GM18867 (cell line): ENCODE measurements around the gene FUT9.
"Not testable (repeated sequence)": the region's sequence is repeated elsewhere in the genome, so short reads cannot be mapped to it uniquely, and the experiment has no call there.

Source experiments
- ATAC-seq: cut with Tn5 transposase; IDR thresholded peaks from one replicate; pipeline ENCODE4 v1.9.1; 2021; ENCODE audit warnings: mild to moderate bottlenecking, moderate library complexity; ENCODE audit not compliant: unreplicated experiment

The FUT9 gene

DNA sequence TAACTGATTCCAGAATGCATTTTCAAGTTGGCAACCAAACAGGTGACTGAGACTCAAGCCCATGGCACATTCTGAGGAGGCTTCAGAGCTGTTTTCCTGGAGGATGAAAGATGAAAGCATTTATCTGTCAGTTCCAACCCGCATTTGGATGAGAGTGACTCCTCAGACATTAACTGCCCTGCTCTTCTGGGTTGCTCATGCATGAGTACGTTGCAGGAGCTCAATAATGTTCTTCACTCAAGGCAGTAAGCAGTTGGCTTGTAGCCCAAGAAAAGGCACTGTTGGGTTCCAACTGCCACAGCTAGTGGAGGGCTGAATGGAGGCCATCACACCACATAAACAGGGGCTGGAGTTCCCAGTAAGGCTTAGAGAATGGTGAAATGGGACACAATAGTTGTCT, 155.3 kb downstream of the FUT9 start:
- ATAC-seq, result no peak

DNA sequence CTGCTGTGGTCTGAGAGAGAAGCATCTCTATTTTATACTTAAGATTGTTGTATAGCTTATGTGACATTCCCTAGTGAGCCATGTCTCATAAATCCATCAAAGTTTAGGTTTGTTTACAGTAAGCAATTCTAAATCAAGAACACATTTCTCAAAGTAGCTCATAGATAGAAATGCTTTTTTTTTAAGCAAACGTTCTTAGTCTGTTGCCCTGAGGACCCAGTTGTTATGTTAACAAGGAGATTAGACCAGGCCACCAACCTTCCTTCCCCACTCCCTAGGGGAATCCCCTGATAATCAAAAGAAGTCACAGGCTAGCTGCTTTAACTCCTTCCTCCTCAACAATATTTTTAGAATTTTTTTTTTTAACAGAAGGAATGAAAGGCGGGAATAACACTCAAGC, 169.0 kb downstream of the FUT9 start:
- no peak for ATAC-seq

DNA sequence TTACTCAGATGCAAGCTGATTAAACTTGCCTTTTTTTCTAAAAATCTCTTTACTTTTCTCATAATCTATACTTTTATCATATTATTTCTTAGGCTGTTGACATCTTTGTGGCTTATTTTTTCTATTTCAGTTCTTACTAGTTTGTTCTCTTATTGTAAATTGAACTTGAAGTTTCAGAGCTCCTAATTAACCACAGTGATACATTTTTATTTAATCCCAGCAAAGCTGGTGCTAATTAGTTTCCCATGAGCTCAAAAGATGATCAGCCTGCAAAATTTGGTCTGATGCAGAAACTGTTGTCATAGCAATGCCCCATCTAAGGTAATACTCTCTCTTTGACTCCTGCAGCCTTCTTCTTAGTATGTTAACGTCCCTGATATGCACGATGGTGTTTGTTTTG, 170.3 kb downstream of the FUT9 start:
- no peak for ATAC-seq

DNA sequence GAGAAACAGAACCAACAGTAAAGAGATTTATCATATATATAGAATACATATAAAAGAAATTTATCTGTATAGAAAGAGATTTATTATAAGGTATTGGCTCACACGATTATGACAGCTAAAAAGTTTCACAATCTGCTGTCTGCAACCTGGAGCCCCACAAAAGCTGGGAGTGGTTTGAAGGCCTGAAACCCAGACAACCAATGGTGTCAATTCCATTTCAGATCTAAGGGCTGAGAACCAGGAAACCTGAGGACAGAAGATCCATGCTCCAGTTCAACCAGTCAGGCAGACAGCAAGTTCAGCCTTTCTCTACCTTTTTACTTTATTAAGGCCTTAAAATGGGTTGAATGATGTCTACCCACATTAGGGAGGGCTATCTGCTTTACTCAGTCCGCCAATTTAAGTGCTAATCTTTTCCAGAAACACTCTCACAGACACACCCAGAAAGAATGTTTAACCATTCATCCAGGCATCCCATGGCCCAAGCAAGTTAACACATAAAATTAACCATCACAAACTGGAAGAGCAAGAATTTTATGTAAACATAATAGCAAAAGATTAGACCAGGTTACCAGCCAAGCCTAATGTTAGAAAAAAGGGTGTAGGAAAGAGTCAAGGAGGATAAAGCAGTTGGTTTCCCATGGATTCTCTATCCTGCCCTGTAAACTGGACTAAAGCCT, 170.9 kb downstream of the FUT9 start:
- ATAC-seq, result no peak

DNA sequence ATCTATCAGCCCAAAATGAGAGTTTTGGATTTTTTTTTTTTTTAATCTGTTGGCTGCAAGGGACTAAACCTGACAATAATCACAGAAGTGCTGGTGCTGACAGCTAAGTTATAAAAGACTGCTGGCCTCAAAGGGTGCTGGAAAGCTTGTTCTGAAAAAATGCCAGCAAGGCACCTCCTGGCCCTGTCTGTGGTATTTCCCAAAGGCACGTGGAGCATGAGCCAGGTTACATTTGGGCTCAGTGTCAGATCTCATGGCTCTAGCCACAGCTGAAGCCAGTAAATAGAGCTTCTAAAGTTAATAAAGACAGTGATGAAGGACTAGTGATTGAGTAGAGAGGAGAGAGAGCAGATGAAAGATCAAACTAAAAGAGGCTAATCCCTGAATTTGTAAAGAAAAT, 178.9 kb downstream of the FUT9 start:
- no peak for ATAC-seq

DNA sequence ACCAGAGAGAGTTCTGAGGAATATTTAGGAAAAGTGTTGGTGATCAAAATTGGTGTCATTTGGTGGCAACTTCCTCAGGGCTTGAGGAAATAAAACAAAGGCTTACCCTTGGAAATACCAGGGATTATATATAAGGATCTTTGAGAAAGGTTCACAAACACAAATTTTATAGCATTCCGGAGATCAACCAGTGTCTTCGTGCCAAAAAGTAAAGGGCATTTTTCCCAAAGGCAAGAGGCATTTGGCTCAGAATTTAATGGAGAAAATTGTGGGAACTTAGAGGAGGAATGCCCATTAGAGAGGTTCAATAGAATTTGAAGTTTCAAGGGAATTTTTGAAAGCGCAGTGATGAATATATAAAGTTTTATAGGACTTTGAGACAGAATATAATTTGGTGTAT, 179.5 kb downstream of the FUT9 start:
- no peak for ATAC-seq

DNA sequence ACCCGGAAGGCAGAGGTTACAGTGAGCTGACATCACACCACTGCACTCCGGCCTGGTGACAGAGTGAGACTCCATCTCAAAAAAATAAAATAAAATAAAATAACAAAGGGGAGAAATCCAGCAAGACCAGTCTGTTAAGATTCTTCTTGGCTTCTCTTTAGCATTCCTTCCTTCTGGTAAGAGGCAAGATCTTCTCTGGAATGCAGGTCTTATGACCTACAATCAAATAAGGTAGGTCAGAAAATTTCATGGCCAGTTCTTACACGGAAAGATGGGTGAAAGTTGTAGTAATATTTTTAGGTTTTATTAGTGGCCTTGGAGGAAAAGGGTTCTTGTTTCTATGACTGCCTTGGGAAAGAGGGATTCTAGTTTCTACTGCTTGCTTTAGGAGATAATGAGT, 180.9 kb downstream of the FUT9 start:
- ATAC-seq, result no peak

DNA sequence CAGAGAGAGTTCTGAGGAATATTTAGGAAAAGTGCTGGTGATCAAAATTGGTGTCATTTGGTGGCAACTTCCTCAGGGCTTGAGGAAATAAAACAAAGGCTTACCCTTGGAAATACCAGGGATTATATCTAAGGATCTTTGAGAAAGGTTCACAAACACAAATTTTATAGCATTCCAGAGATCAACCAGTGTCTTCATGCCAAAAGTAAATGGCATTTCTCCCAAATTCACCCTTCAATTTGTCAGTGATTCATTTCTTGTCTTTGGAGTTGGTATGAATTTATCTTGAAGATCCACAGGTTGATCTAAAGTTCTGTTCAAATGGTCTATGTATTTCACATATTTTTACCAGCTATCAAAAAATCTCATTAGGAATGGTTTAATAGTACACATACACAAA, 181.5 kb downstream of the FUT9 start:
- ATAC-seq, result no peak

DNA sequence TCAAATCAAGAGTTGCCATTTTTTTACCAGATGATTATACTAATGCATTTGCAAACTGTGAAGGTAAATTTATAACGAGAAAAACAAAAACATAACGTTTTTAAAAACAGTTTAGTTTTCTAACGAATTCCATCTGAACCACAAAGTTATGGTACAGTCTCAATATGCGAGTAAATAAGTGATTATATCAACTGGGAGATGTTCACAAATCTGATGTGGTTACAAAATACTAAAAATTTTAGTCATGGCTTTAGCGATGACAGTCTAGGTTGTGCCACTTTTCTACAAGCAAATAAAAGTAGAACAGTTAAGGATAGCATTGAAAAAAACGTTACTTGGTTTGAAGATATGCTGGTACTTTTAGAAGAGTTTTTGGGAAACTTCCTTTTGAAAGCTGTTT, 186.8 kb downstream of the FUT9 start:
- ATAC-seq, result no peak

DNA sequence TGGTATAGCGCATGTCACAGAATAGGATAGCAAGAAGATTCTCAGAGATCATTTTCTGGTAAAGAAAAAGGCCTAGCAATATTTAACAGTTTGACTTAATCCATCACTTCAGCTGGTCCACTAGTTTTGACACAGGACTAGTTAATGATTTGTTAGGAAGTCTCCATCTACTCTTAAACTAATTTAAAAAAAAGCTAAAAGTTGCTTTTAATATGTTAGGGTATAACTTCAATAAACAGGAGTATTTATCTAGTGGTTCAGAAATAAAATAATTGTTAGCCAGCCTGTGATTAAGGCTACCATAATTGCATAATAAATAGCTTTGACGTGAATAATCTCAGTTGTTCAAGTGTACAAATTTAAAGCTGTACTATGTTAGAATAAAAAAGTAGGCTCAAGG, 195.6 kb downstream of the FUT9 start:
- ATAC-seq, result no peak

DNA sequence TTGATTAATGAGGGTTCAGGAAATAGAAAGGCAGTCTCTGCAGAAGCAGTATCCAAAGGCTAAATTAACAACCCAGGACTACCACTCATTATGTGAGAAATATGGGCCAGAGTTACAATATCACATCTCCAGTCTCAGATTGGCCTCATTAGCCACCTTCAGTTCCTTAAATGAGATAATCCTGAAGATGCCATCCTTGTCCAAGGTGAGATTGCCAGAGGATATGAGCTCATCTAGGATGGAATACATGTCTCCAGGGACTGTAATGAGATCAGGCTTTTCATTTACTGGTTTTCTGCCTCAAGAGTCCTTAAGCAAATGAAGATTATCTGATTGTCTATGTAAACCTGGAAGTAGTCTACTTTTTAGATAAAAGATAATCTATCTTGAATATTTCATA, 196.3 kb downstream of the FUT9 start:
- ATAC-seq, result no peak

DNA sequence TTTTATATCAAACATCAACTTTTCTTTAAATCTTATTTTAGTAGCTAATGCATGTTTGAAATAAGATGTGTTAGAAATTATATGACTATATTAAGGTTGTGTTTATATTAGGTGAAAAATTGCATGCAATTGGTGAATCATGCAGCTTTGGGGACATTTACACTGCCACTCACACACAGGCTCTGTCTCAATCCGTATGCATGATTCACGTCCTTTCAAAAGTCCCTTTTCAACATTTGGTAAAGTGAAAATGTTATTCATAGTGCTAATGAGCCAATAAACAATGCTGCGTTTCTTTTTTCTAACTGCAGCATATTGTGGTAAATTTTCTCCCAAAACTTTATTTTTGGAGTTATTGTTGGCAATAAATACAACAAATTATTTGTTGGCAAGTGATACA, 198.0 kb downstream of the FUT9 start:
- no peak for ATAC-seq

DNA sequence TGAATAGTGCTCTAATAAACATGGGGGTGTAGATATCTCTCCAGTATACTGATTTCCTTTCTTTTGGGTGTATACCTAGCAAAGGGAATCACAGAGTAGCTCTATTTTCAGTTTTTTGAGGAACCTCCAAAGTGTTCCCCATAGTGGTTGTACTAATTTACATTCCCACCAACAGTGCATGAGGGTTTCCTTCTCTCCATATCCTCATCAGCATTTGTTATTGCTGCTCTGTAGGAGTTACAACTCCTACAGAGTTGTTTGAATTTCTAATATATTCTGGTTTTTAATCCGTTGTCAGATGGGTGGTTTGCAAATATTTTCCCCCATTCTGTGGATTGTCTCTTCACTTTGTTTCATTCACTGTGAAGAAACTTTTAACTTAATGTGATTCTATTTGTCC, 207.9 kb downstream of the FUT9 start:
- ATAC-seq, result no peak

DNA sequence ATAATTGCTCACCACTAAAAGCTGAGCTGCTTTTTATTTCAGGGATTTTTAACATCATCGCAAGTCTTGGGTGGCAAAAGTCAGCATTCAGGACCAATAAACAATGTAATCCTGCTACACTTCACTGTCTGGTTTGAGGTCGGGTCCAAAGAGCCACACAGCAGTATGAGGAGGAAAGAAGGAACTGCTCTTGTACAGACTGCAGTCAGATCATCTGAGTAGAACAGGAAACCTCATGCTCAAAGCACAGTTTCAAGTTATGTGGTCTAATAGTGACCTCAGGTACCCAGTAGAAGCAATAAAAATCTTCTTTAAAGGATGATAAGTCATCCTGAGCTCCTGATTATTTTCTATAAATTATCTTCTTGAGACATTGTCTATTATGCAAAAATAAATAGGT, 211.4 kb downstream of the FUT9 start:
- no peak for ATAC-seq

DNA sequence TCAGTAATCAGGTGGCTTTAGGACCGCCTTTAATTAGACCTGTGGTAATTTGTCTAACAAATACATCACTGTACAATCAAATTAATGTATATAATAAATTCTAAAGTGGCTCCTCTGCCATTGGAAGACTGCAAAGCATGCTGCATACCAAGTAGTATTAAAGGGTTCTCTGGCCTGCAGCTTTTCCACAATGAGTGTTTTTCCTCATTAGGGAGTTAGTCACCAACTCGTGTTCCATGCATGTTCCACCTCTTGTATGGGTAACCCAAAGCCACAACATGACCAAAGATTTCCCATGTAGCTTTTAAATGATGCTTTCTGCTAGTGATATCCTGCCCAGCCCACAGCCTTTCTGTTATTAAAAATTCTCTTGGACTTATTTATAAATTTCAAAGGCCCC, 218.7 kb downstream of the FUT9 start:
- ATAC-seq, result no peak

DNA sequence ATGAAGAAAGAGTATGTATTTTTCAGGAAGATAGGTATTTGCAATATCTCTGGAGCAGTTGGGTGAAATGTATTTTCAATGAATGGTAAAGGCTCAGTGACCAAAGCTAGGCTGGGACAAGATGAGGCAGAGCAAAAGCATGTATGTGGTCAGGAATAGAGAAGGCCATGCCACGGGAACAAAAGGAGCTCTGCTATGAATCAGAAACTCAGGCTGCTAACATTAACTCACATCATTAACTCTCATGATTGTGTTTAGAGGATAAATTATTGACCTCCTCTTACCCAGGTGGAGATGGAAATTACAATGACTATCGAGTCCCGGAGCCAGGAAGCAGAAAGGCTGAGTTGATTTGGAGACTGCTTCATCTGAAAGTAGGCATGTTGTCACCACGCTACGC, 220.2 kb downstream of the FUT9 start:
- ATAC-seq, result no peak

DNA sequence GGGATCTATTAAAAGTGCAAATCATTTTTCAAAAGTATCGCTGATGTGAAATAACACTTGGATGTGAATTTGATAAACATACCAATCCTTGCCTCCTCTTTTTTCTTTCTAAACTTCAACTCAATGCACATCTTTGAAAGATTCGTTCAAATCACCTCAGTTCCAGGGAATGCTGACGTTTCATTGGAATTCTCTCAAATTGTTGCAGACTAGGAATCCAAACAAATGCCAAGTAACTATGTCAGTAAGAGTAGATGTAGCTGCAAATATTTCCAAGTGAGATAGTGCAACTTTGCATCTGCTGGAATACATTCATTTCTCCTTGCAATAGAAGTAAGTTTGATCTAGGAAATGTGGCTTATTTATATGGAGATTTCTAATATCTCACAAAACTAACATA, 220.7 kb downstream of the FUT9 start:
- ATAC-seq, result no peak

DNA sequence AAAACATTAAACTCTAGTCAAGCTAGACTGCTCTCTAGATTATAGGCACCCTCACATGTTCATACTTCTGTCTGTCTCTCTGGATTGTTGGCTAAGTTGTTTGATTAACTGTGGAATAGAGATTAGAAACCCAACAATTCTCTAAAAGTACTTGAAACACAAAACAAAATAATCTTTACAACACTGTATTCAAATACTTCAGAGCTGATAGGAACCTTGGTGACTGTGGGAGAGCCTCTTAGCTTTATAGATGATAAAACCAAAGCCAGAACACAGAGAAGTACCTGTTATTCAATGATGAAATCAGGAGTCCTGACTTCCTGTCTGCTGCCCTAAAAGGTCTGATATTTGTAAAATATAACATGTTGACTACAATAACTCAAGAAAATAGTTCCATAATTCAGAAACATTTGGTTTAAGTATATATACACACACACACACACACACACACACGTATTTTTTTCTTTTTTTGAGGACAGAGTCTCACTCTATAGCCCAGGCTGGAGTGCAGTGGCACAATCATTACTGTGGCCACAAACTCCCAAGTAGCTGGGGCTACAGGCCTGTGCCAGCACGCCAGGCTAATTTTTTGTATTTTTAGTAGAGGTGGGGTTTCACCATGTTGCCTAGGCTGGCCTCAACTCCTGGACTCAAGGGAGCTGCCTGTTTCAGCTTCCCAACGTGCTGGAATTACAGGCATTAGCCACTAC, 222.0 kb downstream of the FUT9 start:
- ATAC-seq, result no peak

DNA sequence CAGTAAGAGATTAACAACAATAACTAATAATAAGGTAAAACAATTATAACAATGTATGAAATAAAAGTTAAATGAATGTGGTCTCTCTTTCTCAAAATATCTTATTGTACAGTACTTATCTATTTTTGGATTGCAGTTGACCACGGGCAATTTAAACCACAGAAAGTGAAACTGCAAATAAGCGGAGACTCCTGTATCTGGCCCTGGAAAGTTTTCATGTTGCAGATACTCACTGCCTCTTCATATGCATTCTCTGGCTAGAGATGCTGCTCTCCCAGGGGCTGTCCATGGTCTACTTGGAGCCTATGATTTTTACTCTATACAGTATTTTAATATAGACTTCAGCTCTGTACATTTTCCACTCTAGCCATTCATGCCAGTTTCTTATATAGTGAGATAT, 230.8 kb downstream of the FUT9 start:
- ATAC-seq, result peak; percentile 69

DNA sequence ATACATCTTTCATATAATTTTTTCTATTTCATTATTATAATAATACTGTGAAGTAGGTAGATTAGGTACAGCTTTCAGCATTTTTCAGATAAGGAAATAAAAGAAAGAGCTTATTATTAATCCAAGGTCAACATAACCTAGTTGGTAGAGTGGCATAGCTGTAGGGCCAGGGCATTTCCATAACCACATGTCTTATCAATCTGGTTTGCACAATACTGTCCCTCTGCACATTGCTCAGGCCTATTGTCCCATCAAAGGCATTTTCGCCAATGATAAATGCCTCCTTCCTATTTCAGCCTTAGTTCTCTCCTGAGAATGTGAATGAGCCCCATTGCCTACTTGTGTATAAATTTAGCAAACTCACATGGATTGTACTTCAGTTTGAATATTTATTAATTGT, 234.0 kb downstream of the FUT9 start:
- ATAC-seq, result no peak

DNA sequence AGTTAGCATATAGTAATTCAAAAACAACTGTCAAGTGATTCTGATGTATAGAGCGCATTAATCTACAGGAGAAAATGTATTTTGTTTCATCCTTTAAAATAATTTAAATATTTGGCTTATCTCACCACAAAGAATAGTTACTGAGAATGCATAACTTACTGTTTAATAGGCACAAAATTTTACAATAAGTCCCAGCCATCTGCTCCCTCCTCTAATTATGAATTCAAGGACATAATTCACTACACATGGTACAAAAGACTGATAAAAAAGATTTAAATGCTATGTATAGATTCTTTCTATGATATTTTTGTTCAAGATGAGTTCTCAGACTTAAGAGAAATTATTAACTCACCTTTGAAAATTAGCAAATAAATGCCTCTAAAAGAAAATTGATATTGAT, 242.0 kb downstream of the FUT9 start:
- ATAC-seq, result no peak

DNA sequence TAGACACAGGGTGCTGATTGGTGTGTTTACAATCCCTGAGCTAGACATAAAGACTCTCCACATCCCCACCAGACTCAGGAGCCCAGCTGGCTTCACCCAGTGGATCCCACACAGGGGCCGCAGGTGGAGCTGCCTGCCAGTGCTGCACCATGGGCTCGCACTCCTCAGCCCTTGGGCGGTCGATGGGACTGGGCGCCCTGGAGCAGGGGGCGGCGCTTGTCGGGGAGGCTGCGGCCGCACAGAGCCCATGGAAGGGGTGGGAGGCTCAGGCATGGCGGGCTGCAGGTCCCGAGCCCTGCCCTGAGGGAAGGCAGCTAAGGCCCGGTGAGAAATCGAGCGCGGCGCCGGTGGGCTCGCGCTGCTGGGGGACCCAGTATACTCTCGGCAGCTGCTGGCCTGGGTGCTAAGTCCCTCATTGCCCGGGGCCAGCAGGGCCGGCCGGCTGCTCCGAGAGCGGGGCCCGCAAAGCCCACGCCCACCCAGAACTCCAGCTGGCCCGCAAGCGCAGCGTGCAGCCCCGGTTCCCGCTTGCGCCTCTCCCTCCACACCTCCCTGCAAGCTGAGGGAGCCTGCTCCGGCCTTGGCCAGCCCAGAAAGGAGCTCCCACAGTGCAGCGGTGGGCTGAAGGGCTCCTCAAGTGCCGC, 245.1 kb downstream of the FUT9 start:
- not testable (repeated sequence) for ATAC-seq
